WI38 (cell line): Measurements from ENCODE around the gene AP1AR.

ENCODE experiments used
- H3K4me3 ChIP-seq: 2 replicates; pipeline ENCODE4 v1.5.1; 2011; ENCODE audit warnings: low read depth, mild to moderate bottlenecking, control low read depth, low read length
- TF ChIP-seq, protein P1 (sequence below): IDR thresholded peaks from 2 replicates; pipeline ENCODE4 v1.5.1; 2012; ENCODE audit warnings: low read depth, mild to moderate bottlenecking, control low read depth, low read length

AP1AR gene

DNA sequence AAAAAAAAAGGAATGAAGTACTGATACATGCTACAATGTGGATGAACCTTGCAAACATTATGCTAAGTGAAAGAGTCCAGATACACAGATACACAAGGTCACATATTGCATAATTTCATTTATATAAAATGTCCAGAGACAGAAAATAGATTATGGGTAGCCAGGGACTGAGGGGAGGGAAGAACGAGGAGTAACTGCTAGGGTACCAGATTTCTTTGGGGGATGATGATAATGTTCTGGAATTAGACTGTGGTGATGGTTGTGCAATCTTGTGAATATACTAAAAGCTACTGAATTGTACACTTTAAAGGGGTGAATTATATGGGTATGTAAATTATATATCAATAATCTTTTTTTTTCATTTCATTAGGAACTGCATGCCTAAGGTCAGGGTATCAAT lies 20.8 kb upstream of the AP1AR start:
- H3K4me3 ChIP-seq = no peak overlapping the region
- TF ChIP-seq, protein P1, sequence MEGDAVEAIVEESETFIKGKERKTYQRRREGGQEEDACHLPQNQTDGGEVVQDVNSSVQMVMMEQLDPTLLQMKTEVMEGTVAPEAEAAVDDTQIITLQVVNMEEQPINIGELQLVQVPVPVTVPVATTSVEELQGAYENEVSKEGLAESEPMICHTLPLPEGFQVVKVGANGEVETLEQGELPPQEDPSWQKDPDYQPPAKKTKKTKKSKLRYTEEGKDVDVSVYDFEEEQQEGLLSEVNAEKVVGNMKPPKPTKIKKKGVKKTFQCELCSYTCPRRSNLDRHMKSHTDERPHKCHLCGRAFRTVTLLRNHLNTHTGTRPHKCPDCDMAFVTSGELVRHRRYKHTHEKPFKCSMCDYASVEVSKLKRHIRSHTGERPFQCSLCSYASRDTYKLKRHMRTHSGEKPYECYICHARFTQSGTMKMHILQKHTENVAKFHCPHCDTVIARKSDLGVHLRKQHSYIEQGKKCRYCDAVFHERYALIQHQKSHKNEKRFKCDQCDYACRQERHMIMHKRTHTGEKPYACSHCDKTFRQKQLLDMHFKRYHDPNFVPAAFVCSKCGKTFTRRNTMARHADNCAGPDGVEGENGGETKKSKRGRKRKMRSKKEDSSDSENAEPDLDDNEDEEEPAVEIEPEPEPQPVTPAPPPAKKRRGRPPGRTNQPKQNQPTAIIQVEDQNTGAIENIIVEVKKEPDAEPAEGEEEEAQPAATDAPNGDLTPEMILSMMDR = no peak

DNA sequence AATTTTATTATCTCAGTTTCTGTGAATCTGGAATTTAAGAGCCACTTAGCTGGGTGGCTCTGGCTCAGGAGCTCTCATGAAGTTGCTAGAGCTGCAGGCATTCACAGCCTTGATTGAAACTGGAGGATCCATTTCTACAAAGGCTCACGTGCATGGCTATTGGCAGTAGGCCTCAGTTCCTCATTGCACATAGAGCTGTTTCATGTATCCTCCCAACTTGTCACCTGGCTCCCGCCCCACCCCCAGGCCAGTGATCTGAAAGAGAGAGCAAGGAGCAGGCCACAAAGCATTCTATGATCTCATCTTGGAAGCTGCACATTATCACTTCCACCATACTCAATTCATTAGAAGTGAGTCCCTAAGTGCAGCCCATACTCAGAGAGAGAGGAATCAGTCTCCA lies 18.5 kb upstream of the AP1AR start:
- TF ChIP-seq, protein P1 = no peak
- H3K4me3 ChIP-seq = no peak overlapping the region

DNA sequence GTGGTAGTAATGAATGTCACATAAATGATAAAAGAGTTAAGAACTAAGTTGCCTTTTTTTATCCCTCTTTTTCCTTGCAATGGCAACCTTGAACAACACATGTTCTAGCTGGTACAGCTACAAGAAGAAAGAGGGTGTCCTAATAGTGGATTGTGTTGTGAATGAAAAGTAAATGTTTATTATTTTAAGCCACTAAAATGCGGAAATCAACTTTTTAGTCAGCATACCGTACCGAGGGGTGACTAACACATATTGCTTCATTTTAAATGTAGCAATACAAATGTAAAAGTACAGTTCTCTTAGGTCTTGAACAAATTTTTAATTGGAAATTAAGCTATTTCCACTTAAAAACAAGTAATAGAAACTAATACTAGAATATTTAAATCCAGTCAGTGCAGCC lies 17.7 kb upstream of the AP1AR start:
- TF ChIP-seq, protein P1 = no peak
- H3K4me3 ChIP-seq = no peak overlapping the region

DNA sequence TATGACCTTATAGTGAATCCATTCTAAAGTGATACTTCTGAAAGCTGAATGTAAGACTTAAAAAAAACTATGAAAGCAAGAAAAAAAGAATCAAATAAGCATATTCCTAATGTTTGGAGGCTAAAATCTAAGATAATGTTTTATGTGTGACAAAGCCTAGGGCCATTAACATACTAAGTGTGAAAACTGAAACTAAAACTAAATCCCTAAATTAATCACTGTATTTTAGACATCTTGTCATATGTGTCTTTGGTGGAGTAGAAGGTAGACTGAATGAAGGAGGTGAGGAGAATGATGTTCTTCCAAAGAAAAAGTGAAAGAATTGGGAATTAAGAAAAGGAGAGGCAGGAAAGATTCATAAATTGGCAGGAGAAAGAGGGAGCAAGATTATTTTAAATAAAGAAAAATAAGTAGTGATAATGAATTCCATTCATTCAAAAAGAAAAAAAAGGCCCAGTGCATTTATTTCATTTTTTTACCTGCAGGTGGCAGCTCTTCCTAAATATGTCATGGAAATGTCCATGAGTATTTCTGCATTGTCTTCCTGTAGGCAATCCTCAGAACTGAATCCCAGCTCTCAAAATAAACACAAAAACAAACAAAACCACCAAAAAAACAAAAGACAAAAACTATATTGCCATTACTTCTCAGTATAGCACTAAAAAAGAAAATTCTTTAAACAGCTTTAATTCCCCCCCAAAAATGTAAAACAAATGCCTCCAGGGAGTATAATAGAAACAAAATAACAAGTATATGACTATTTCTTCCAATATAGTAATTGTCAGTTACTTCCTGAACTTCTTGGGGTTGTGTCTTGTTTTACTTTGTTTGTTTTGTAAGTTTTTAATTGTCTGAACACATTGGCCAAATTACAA lies 17.0 kb upstream of the AP1AR start:
- TF ChIP-seq, protein P1 = peak; percentile 11; the same call in 1 of the 2 replicates
- H3K4me3 ChIP-seq = no peak overlapping the region

DNA sequence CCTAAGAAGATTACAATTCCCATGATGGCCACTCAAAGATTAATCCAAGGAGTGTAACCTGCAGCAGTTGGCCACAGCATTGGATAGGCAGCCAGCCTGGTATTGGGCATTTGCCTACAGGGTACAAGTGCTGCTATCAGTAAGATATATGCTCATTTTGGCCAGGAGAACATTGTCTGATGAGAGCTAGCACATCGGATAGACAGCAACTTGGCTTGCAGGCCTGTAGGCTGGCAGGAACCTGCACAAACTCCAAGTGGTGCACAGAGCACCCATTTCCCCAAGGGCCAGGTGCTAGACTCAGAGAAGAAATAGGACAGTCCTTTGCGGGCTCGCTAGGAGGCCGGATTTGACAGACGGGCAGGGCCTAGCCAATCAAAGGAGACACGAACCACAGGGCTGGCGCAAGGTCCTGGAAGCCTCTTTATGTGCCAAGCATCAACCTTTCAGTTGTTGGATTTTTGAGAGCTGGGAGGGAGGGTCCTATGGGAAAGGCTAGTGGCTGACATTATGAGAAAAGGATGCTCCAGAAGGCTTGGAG lies 11.7 kb upstream of the AP1AR start:
- no peak overlapping the region for H3K4me3 ChIP-seq

DNA sequence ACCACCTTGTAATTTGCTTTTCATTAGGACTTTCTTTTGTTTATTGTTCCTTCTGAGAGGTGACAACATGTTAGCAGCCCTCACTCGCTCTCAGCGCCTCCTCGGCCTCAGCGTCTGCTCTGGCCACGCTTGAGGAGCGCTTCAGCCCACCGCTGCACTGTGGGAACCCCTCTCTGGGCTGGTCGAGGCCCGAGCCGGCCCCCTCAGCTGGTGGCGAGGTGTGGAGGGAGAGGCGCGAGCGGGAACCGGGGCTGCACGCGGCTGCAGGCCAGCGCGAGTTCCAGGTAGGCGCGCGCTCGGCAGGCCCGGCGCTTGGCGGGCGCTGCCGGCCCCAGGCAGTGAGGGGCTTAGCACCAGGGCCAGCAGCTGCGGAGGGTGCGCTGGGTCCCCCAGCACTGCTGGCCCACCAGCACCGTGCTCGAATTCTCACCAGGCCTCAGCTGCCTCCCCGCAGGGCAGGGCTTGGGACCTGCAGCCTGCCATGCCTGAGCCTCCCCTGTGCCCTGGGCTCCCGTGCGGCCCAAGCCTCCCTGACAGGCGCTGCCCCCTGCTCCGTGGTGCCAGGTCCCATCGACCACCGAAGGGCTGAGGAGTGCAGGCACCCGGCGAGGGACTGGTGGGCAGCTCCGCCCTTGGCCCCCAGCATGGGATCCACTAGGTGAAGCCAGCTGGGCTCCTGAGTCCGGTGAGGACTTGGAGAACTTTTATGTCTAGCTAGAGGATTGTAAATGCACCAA lies 9.2 kb upstream of the AP1AR start:
- H3K4me3 ChIP-seq = no peak overlapping the region
- TF ChIP-seq, protein P1 = no peak

More for the DNA sequence above, 11.7 kb upstream of the AP1AR start:
- TF ChIP-seq, protein P1 = no peak
